GM10847 (cell line): ENCODE results near the gene TMEM87A.

ENCODE experiments used
- POLR2A ChIP-seq: IDR thresholded peaks from 2 replicates; pipeline ENCODE4 v1.6.1; 2011; ENCODE audit not compliant: insufficient read length; ENCODE audit errors: extremely low read depth

TMEM87A gene

DNA sequence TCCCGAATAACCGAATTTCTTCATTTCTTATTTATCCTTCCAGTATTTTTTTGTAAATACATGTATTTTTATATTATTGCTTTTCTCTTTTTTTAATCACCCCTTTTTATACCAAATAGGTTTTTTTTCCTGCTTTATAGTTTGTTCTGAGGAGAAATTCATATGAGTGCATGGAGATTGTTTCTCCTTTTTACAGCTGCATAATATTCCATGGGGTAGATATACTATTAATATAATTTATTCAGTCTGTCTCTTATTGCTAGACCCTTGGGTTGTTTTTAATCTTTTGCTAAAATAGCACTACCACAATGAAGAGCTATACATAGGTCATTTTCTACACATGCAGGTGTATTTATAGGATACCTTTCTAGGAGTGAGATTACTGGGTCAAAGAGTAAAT, 3.5 kb upstream of the TMEM87A start:
- no peak for TF ChIP-seq POLR2A

DNA sequence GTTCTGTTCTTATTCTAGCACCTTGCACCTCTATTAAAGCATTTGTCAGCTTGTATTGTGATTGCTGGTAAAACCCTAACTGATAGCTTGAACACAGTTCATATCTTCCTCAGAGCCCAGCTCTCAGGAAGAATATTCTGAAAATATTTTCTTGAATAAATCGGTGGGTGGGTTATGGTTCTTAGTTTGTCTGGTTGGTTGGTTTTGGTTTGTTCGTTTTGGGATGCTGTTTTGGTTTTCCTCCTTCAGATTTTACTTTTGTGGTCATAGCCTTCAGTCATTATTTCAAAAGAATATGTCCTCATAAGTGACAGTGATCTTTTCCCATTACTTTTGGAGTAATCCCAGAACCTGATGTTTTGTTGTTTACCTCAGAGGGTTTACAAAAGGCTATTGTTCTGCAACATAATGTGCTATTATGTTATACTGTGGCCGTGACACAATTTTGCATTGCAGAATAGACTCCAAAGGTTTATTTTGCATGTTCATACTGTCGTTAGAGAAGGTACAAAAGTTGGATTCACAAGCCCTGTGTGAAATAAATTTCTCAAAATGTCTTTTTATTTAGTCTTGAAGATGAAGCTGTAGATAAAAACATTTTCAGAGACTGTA, 2.7 kb upstream of the TMEM87A start:
- TF ChIP-seq POLR2A = no peak

DNA sequence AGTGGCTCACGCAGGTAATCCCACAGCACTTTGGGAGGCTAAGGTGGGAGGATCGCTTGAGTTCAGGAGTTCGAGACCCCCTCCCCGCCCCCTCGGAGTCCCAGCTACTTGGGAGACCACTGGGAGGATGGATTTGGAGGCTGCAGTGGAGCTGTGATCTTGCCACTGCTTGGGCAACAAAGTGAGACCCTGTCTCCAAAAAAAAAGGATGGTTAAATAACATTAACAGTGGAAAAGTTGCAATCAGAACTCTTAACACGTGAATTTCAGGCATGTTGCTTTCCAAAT, 1.4 kb upstream of the TMEM87A start:
- no peak for TF ChIP-seq POLR2A

DNA sequence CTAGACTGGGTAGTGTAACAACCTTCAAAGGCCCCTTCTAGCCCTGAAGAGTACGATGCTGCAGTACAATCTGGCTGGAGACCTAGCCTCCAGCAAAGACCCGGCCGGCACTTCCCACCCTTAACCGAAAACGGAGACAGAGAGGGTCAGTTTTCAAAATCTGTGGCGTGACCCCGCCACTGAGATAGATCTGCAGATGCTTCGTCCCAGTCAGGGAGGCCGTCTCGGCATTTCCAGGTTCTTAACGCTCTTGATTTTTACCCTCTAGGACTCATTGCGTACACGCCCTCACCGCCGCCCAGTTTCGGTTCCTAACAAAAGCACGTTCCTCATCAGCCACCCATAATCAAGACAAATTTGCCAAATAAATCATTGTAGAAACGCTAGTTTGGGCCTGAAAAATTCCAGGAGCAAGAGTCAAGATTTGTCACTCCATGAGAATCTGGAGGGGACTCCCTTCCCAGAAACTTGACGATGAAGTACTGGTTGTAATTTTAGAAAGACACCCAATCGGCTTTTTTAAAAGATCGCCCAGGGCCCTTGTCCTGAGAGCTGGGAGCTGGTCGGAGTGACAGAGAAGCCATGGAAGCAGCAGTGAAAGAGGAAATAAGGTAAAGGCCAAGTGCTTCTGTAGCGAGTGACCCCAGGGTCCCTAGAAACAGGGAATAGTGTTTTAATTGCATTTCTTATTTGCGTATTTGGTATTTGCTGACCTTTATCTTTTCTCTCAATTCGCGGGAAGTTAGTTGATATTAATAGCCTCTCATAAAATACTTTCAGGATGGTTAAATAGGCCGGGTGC, 868 bp upstream of the TMEM87A start:
- no peak for TF ChIP-seq POLR2A

DNA sequence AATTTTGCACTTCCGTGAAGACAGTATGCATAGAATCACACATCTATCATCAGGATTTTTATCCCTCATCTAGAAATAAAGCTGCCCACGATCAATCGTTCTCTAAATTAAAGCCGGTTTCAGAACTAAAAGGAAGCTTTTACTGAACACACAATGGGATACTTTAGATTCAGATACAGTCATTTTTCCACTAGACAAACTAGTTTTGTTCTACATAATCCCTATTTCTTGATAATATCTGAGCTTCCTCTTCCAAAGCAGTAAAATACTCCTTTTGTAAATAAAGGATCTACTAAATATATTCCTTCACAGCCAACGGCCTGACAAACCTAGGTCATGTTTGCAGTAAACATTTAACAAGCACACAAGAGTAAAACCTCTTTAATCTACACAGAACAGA, 2.2 kb downstream of the TMEM87A start:
- no peak for TF ChIP-seq POLR2A

DNA sequence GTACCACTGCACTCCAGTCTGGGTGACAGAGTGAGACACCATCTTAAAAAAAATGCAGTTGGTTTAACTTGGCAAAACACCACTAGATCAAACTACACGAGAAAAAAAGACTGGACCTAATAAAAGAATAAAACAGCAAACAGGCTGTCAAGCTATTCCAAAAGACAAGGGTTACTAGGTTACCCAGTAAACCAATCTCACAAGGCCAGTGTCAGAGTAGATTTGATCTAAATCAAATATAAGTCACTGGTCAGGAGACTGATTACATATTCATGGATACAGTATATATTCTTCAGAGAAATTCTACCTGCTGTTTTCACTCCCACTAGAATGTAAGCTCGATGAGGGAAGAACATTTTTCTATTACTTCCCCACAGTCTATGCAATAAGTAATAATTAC, 2.7 kb downstream of the TMEM87A start:
- TF ChIP-seq POLR2A = no peak

DNA sequence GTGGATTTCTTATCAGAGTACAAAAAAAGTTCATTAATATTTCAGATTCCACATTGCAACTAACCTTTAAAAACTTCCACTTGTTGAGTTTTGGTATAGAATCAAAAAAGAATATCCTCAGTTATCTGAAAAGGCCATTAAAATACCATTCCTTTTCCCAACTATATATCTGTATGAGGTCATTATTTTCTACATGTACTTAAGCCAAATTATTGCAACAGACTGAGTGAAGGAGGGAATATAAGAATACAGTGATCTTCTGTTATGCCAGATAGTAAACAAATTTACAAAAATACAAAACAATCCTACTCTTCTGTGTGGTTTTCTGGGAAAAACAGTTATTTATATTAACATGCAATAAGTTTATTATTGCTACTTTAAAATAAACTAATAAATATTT, 5.9 kb downstream of the TMEM87A start:
- no peak for TF ChIP-seq POLR2A

DNA sequence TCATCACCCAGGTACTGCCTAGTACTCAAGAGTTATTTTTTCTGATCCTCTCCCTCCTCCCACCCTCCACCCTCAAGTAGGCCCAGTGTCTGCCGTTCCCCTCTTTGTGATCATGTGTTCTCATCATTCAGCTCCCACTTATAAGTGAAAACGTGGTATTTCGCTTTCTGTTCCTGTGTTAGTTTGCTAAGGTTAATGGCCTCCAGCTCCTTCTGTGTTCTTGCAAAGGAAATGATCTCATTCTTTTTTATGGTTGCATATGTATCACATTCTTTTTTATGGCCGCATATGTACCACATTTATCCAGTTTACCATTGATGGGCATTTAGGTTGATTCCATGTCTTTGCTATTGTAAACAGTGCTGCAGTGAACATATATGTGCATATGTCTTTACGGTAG, 8.4 kb downstream of the TMEM87A start:
- TF ChIP-seq POLR2A = no peak

DNA sequence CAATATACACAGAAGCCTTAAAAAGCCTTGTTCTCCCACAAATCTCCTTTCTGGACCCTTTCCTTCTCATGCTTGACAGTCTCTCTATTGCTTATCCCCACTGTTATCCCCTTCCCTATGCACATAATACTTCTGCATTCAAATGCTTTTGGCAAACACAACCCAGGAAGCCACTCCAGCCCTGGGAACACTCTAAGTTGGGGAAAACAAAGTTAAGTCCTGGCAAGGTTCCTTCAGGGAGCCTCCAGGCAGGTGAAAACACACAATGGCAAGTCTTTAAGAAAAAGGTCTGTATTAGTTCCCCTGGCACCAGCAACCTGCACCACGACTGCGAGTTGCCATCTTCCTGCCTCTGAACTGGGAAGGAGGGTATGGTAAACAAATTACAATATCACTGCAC, 19.9 kb downstream of the TMEM87A start:
- no peak for TF ChIP-seq POLR2A

DNA sequence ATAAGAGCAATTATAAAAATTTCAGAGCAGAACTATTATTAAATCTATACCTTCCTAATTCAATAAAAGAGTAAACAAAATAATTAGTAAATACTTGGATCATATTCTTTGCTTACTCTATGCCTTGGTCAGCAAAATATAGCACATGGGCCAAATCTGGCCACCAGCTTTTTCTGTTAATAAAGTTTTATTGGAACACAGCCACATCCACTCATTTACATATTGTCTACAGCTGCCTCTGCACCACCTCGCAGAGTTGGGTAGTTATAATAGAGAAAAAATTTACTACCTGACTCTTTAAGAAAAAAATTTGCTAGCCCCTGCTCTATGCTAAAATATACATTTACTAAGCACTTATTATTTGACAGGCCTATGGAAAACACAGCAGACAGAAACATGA, 32.4 kb downstream of the TMEM87A start:
- no peak for TF ChIP-seq POLR2A

DNA sequence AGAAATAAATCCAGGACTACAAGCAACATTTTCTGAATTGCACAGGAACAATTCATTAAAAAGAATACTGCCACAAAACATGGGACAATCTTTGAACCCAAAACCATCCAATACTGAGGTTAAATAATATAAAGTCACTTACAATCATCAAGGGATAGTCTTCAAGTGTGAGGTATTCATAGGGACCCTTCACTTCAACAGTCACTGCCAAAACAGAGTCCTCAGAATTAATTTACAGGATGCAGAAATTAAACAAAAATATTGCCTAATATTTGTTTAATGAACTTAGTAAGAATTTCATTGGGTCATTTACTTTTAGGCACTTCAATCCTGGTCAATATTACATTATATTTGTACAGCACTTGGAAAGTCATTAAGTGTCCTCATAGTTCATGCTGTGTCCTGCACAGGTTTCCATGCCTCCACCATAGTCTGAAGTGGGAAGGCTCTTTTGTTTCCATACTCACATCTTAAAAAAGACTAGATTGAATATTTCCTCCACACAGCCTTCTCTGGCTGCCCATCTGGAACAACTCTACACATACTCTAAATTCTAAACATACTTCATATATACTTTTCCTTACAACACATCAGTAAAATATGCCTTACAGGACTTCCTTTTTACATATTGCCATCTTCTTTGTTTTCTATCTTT, 33.6 kb downstream of the TMEM87A start:
- no peak for TF ChIP-seq POLR2A

DNA sequence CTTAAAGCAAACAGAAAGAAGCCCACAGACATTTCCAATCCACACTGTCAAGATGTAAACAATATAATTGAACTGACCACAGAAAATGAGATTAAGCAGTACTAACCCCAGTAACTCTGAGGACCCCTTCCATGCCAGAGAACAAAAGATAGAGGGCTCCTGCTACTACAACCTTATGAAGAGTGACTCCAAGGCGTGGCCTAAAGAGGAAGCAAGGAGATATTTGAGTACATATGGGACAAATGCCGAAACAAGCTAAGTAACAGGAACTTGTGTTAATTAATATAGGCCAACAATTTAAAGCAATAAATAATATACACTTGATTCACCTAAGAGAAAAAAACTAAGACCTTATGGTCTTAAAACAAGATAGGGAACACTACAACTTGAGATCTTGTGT, 40.1 kb downstream of the TMEM87A start:
- no peak for TF ChIP-seq POLR2A

DNA sequence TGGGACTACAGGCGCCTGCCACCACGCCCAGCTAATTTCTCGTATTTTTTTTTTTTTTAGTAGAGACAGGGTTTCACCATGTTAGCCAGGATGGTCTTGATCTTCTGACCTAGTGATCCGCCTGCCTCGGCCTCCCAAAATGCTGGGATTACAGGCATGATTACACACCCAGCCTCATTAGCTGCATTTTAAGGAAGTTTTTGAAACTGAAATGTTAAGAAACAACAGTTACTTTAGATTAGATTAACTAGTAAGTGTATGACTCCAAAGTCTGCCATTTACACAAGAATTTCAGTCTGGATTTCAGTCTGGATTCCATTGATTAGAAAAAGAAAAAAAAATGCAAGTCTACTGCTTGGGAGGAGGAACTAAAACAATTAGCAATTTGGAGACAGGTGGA, 40.6 kb downstream of the TMEM87A start:
- TF ChIP-seq POLR2A = no peak

DNA sequence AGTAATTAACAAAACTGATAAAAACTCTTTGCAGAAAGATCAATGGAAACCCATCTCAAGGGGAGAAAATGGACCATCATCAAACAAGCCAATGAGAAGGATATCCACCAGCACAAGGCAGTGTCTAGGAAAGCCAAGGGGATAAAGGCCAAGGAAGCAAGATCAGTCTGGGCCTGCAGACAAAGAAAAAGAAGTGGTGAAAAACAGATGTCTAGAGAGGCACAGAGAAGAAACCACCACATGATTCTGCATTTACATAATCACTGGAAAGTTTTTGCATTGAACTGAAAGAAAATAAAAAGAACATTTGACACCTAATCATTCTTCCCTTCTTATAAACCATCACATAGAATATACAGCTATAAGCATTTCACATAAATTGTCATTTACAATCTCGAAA, 42.1 kb downstream of the TMEM87A start:
- TF ChIP-seq POLR2A = no peak

DNA sequence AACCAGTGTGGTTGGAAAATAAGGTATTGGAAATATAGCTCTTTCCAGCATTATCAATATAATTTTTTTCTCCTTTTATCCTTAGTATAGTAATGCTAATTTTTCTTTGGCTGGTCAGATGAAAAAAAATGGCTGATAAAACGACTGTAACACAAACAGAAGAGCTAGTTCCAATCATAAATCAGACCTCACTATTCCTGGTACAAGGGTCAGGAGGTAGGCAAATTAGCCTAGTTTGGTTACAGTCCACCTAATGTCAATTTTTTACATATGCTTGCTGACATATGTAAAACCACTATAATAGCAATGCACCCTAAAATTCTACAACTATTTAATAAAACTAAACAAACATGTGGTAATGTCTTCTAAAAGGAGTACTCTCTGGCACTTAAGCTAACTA, 45.2 kb downstream of the TMEM87A start:
- TF ChIP-seq POLR2A = no peak

DNA sequence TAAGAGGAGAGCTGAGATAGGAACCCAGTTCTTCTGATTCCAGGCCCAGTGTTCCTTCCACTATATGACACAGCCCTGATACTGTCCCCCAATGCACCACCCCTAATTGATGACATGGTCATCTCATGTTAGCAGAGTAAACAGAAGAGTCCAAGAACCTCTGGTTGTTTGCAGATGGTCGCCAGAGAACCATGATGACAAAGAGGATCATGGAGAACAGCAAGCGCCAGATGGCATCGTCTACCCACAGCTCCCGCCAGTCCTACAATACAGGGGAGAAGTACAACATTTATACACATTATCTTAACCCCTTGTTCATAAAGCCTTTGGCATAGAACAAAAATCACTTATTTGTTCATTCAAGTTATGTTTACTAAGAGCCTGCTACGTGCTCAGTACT, 46.6 kb downstream of the TMEM87A start:
- no peak for TF ChIP-seq POLR2A

DNA sequence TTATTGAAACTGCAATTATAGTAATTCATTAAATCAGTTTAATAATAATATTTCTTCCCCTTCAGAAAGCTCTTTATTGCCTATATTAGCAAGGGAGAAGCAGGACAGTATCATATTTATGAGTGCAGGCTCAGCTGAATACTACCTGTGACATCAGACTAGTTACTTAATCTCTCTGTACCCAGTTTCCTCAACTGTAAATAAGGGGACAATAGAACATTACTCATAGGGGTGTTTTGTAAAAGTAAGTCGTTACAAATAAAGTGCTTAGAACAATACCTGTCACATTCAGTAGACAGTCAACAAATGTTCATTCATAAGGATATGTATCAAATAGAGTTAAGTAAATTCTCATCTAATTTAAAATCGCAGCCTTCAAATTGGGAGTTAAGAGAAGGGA, 53.0 kb downstream of the TMEM87A start:
- TF ChIP-seq POLR2A = no peak
